ENCODE measurements around the gene CDHR1.

DNA sequence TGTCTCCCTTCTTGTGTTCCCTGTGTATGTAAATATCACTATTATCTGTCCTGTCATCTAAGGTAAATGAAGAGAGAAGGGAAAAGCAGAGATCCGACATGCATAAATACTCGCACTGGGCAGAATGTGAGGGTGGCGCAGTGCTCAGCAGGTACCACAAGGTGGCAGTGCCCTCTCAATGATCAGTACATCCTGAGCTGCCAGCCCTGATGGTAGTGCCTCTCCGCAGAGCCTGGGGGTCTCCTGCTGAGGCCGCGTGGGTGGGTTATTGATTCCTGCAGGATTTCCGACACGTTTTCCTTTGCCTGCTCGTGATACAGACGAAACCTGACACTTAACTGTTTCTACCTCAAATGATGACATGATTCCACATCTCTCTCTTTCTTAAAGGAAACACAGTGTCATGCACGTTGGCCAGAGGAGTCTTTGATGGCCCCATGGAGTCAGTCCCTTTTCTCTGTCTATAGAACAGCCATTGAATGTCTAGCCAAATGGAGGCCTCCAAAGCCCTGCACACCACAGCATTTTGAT lies 70.3 kb downstream of the CDHR1 start:
- TF ChIP-seq ELF1 (IDR thresholded peaks at IDR 0.05) (no peak), CTCF (IDR thresholded peaks at IDR 0.05) (peak; percentile 96), EZH2phosphoT487 (IDR thresholded peaks at IDR 0.05; ENCODE audit: borderline replicate concordance, low read depth) (no peak), RAD21 (IDR thresholded peaks at IDR 0.05; ENCODE audit: low read length) (peak; percentile 93), RCOR1 (IDR thresholded peaks at IDR 0.05; ENCODE audit: low read length) (no peak), GABPA (IDR thresholded peaks at IDR 0.05; ENCODE audit: low read depth) (no peak), JUND (IDR thresholded peaks at IDR 0.05) (no peak), MEF2A (IDR thresholded peaks at IDR 0.05; ENCODE audit: borderline replicate concordance, low read depth) (no peak), POLR2AphosphoS5 (IDR thresholded peaks at IDR 0.05; ENCODE audit: low read depth, low read length) (no peak), SIN3A (IDR thresholded peaks at IDR 0.05; ENCODE audit: borderline replicate concordance, low read depth, low read length) (no peak)
- TF ChIP-seq, protein P1, sequence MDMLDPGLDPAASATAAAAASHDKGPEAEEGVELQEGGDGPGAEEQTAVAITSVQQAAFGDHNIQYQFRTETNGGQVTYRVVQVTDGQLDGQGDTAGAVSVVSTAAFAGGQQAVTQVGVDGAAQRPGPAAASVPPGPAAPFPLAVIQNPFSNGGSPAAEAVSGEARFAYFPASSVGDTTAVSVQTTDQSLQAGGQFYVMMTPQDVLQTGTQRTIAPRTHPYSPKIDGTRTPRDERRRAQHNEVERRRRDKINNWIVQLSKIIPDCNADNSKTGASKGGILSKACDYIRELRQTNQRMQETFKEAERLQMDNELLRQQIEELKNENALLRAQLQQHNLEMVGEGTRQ (IDR thresholded peaks at IDR 0.05; ENCODE audit: borderline replicate concordance, low read depth, low read length), result no peak
- TF ChIP-seq, protein P2, sequence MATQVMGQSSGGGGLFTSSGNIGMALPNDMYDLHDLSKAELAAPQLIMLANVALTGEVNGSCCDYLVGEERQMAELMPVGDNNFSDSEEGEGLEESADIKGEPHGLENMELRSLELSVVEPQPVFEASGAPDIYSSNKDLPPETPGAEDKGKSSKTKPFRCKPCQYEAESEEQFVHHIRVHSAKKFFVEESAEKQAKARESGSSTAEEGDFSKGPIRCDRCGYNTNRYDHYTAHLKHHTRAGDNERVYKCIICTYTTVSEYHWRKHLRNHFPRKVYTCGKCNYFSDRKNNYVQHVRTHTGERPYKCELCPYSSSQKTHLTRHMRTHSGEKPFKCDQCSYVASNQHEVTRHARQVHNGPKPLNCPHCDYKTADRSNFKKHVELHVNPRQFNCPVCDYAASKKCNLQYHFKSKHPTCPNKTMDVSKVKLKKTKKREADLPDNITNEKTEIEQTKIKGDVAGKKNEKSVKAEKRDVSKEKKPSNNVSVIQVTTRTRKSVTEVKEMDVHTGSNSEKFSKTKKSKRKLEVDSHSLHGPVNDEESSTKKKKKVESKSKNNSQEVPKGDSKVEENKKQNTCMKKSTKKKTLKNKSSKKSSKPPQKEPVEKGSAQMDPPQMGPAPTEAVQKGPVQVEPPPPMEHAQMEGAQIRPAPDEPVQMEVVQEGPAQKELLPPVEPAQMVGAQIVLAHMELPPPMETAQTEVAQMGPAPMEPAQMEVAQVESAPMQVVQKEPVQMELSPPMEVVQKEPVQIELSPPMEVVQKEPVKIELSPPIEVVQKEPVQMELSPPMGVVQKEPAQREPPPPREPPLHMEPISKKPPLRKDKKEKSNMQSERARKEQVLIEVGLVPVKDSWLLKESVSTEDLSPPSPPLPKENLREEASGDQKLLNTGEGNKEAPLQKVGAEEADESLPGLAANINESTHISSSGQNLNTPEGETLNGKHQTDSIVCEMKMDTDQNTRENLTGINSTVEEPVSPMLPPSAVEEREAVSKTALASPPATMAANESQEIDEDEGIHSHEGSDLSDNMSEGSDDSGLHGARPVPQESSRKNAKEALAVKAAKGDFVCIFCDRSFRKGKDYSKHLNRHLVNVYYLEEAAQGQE (IDR thresholded peaks at IDR 0.05; ENCODE audit: low read depth, low read length), result no peak

Data from SK-N-SH (cell line).